Right lobe of liver (tissue), 6 donors: ENCODE measurements around the gene AP1B1. TPM values are rescaled to one million over a fixed set of nuclear protein-coding genes. Genes with fewer than 3 reads are reported as not detected.

Experiments
- ATAC-seq, 4 donors: fragments of 200-7000 bp; cut with Tn5 transposase; one replicate each; pipeline ENCODE4 v1.9.1; 2020; ENCODE audit warnings: mild to moderate bottlenecking in 4 of 4, moderate library complexity in 4 of 4
- DNase-seq, 3 donors: peaks; one replicate each; pipeline ENCODE4 v3.0.0-alpha.2; 2020
- H3K27ac ChIP-seq, 3 donors: fragments of 200-600 bp; one replicate each; pipeline ENCODE4 v1.8.0; 2022
- H3K27me3 ChIP-seq, 2 donors: fragments of 200-600 bp; one replicate each; pipeline ENCODE4 v1.8.0; 2022
- H3K36me3 ChIP-seq, 4 donors: fragments of 200-600 bp; sonication (generic) in 1 of 4; one replicate each; pipeline versions ENCODE4 v1.5.1 to v1.8.0; 2017 to 2022; ENCODE audit warnings: control low read depth in 1 of 4
- H3K4me1 ChIP-seq, 4 donors: fragments of 200-600 bp; sonication (generic) in 1 of 4; one replicate each; pipeline versions ENCODE4 v1.5.1 to v1.8.0; 2017 to 2022; ENCODE audit warnings: control low read depth in 1 of 4
- H3K4me3 ChIP-seq, 3 donors: fragments of 200-600 bp; one replicate each; pipeline ENCODE4 v1.8.0; 2022
- H3K9me3 ChIP-seq, 4 donors: fragments of 200-600 bp; sonication (generic) in 1 of 4; one replicate each; pipeline versions ENCODE4 v1.5.1 to v1.8.0; 2017 to 2022; ENCODE audit warnings: control low read depth in 1 of 4
- CTCF ChIP-seq, 4 donors: fragments of 200-600 bp in 3 of 4; fragments of 450-650 bp in 1 of 4; IDR thresholded peaks; one replicate each; pipeline versions ENCODE4 v1.5.1 to v1.8.0; 2016 to 2022; ENCODE audit warnings: antibody characterized with exemption in 4 of 4, mild to moderate bottlenecking in 2 of 4
- POLR2A ChIP-seq: fragments of 450-650 bp; IDR thresholded peaks from one replicate; pipeline ENCODE4 v1.6.1; 2017; ENCODE audit warnings: antibody characterized with exemption, mild to moderate bottlenecking
- WGBS: methylation state at CpG from one replicate; pipeline ENCODE4 v1.1.6; 2018; ENCODE audit warnings: low coverage, low lambda C conversion rate; ENCODE audit not compliant: insufficient coverage; ENCODE audit errors: missing lambda C conversion rate; 5-methylcytosine and 5-hydroxymethylcytosine counted together
- intact Hi-C, 2 donors: fragments of 100-400 bp; cut with DNase I; formaldehyde crosslinking; loops; one replicate each; pipeline versions ENCODE4 v1.11.2 to v1.14.1; 2022
- total RNA-seq, 6 experiments: library from RNA; depleted of rRNA in 2 of 6; stranded (reverse); fragments of >200 nt in 2 of 6; fragmentation: NEBNext Ultra II Directional in 3 of 6; extraction: Animal tissue kit (Norgen Biotek cat#: 25700) in 3 of 6; gene quantifications; one replicate each; pipeline versions ENCODE4 v1.1.0 to v1.2.4, GENCODE V29; 2016 to 2023
- donor health status: DM: no; HTN: yes; CAD: no.
- donor health status: DM: no; HTN: no; CAD: no.
- donor health status: DM: no; HTN: no; CAD: no.
- donor health status: DM: no; HTN: yes; CAD: no.
- donor health status: DM: no; HTN: yes; CAD: no.

Gene AP1B1
- total RNA-seq, 6 experiments from 2014 or later = 35.7 to 63.2 (median 44.4) TPM

GRCh38 chr22:29342177-29342576 lies 46.2 kb downstream of the AP1B1 start:
- no peaks in the 10 kb centered on the region for H3K9me3 ChIP-seq
- intact Hi-C loops = no loop called here

GRCh38 chr22:29341849-29342127 lies 46.6 kb downstream of the AP1B1 start:
- TF ChIP-seq CTCF (IDR thresholded peaks at IDR 0.05) (no peak), POLR2A (no peak)
- 94% methylated on average over 2 of the region's 2 CpGs for WGBS
- peaks cover 9 to 37% (median 19%) of the 10 kb centered on the region in 4 donors for H3K36me3 ChIP-seq
- intact Hi-C loops = no loop called here
- peaks cover 0 to 45% (median 6%) of the 10 kb centered on the region in 4 donors for H3K4me1 ChIP-seq
- no peak for ATAC-seq
- no peaks in the 10 kb centered on the region for H3K27me3 ChIP-seq
- H3K4me3 ChIP-seq = no peak overlapping the region
- DNase-seq = no peak
- H3K9me3 ChIP-seq = no peaks in the 10 kb centered on the region
- no peak overlapping the region for H3K27ac ChIP-seq

More at GRCh38 chr22:29342177-29342576, 46.2 kb downstream of the AP1B1 start:
- H3K27ac ChIP-seq = no peak overlapping the region
- peaks cover 0 to 48% (median 6%) of the 10 kb centered on the region in 4 donors for H3K4me1 ChIP-seq
- H3K27me3 ChIP-seq = no peaks in the 10 kb centered on the region
- no peak overlapping the region for H3K4me3 ChIP-seq
- H3K36me3 ChIP-seq = peaks cover 9 to 38% (median 19%) of the 10 kb centered on the region in 4 donors
- DNase-seq = no peak
- WGBS = 86% methylated on average over 4 of the region's 6 CpGs
- TF ChIP-seq CTCF (IDR thresholded peaks at IDR 0.05) (no peak), POLR2A (no peak)
- ATAC-seq = no peak

- no peak for ATAC-seq
- Histone ChIP-seq H3K4me1 (peaks cover 0 to 44% (median 7%) of the 10 kb centered on the region in 4 donors), H3K36me3 (peaks cover 9 to 39% (median 19%) of the 10 kb centered on the region in 4 donors), H3K9me3 (no peaks in the 10 kb centered on the region), H3K4me3 (no peak overlapping the region), H3K27me3 (no peaks in the 10 kb centered on the region), H3K27ac (no peak overlapping the region)
- no peak for DNase-seq
- intact Hi-C loops = no loop called here
- TF ChIP-seq POLR2A (no peak), CTCF (IDR thresholded peaks at IDR 0.05) (no peak)
- WGBS = 100% methylated on average over 4 of the region's 25 CpGs
These were observed 47.1 kb downstream of the AP1B1 start for GRCh38 chr22:29341056-29341848.

- no peak overlapping the region for H3K4me3 ChIP-seq
- no peak for TF ChIP-seq POLR2A
- no peak for TF ChIP-seq CTCF (IDR thresholded peaks at IDR 0.05)
- no peak for ATAC-seq
- no peak for DNase-seq
- no peak overlapping the region for H3K27ac ChIP-seq
- H3K36me3 ChIP-seq = peaks cover 9 to 41% (median 19%) of the 10 kb centered on the region in 4 donors
- no CpG with 5 or more reads among the region's 8 CpGs for WGBS
- H3K4me1 ChIP-seq = peaks cover 0 to 44% (median 11%) of the 10 kb centered on the region in 4 donors
- no peaks in the 10 kb centered on the region for H3K27me3 ChIP-seq
- H3K9me3 ChIP-seq = no peaks in the 10 kb centered on the region
- intact Hi-C loops = no loop called here
These were observed 47.8 kb downstream of the AP1B1 start for GRCh38 chr22:29340566-29340965.
